Measurements from ENCODE around the gene RHBG. TPM values are rescaled to one million over a fixed set of nuclear protein-coding genes. Genes with fewer than 3 reads are reported as not detected.

RHBG gene
- total and polyA plus RNA-seq, 2 donors (not counting 1 experiment from before 2014, with no cell fraction given) = not detected

DNA sequence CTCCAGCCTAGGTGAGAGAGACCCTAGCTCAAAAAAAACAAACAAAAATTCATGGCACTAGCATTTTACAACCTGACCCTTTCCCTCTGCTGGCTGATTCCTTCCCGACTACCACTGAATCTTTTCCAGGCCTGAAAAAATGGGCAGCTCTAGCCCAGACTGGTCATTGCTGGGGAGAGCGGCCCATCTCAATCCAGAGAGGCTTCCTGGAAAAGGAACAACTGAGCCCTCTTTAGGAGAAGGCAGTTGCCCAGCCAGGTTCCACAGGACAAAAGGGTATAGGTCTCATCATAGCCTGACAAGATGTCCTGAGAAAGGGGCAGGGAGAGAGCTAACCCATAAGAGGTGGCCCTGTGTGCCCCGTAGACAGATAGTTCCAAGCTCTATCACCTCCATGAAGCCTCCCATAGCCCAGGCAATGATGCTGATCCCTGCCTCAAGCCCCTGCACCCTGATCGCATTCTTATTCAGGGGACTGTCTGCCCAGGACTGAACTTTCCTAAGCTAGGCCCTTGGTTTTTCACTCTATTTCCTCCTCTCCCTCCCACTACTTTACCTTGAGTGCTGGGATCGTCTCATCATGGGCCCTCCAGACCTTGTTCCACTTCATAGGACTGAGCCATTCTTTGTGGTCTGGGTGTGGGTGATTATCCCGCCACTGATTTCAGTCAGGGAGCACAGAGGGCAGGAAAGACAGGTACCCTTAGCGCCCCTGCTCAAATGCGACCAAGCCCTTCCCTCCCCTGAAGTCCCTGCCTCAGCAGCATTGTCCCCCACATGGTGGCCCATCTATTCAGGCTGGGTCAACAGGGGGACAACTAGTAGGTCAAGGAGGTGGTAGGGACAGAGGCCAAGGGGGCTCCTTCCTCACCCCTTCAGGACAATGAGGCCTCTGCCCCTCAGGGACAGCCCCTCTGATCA lies 18.2 kb downstream of the RHBG start:
- TF ChIP-seq, protein P1, sequence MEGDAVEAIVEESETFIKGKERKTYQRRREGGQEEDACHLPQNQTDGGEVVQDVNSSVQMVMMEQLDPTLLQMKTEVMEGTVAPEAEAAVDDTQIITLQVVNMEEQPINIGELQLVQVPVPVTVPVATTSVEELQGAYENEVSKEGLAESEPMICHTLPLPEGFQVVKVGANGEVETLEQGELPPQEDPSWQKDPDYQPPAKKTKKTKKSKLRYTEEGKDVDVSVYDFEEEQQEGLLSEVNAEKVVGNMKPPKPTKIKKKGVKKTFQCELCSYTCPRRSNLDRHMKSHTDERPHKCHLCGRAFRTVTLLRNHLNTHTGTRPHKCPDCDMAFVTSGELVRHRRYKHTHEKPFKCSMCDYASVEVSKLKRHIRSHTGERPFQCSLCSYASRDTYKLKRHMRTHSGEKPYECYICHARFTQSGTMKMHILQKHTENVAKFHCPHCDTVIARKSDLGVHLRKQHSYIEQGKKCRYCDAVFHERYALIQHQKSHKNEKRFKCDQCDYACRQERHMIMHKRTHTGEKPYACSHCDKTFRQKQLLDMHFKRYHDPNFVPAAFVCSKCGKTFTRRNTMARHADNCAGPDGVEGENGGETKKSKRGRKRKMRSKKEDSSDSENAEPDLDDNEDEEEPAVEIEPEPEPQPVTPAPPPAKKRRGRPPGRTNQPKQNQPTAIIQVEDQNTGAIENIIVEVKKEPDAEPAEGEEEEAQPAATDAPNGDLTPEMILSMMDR (IDR thresholded peaks at IDR 0.05) = no peak
- TF ChIP-seq EZH2 (IDR thresholded peaks at IDR 0.05; ENCODE audit: borderline replicate concordance, insufficient read depth, low read depth, low read length, poor library complexity, severe bottlenecking) = no peak
- intact Hi-C loops (cut with micrococcal nuclease) = no loop called here
- Histone ChIP-seq H3K27me3 (replicated peaks in 1 of 4; ENCODE audit: control extremely low read depth in 1 of 4, control insufficient read depth in 3 of 4, insufficient read depth in 4 of 4, low read length in 3 of 4) (peaks cover 0 to 53% (median 15%) of the 10 kb centered on the region in 4 experiments), H3K27ac (ENCODE audit: low read length in 2 of 2) (no peak overlapping the region), H2AFZ (ENCODE audit: insufficient read depth, low read depth, low read length, poor library complexity, severe bottlenecking) (no peak overlapping the region), H3K79me2 (ENCODE audit: control insufficient read depth, insufficient read depth, low read length) (no peaks in the 10 kb centered on the region), H3K4me2 (replicated peaks; ENCODE audit: low read depth, low read length, poor library complexity, severe bottlenecking) (no peak overlapping the region), H4K20me1 (ENCODE audit: control insufficient read depth, insufficient read depth, low read length, poor library complexity, severe bottlenecking) (no peaks in the 10 kb centered on the region), H3K4me1 (ENCODE audit: control insufficient read depth in 2 of 2, insufficient read depth in 2 of 2, low read length in 2 of 2) (peaks cover 4 to 19% of the 10 kb centered on the region in 2 donors), H3K9me3 (ENCODE audit: control extremely low read depth in 1 of 3, control insufficient read depth in 2 of 3, insufficient read depth in 1 of 3, low read length in 2 of 3) (peaks cover 0 to 3% (median 0%) of the 10 kb centered on the region in 3 donors), H3K4me3 (ENCODE audit: control extremely low read depth in 1 of 5, extremely low read depth in 1 of 5, insufficient read depth in 1 of 5, low read depth in 2 of 5, low read length in 4 of 5) (no peak overlapping the region), H3K9ac (ENCODE audit: low read length) (no peak overlapping the region), H3K36me3 (replicated peaks in 1 of 2; ENCODE audit: control extremely low read depth in 1 of 2, control insufficient read depth in 1 of 2, extremely low read depth in 1 of 2, insufficient read depth in 2 of 2, low read length in 1 of 2) (no peaks in the 10 kb centered on the region)
- ATAC-seq (ENCODE audit: low read depth) = no peak
- Mint-ChIP-seq H3K4me1 (peaks cover 8% of the 10 kb centered on the region), H3K27me3 (peaks cover 24% of the 10 kb centered on the region), H3K27ac (no peak overlapping the region), H3K9me3 (ENCODE audit: insufficient read depth) (no peaks in the 10 kb centered on the region), H3K4me3 (no peak overlapping the region)
- POLR2A ChIA-PET = no interaction called here
- DNase-seq = no peak
- CTCF ChIA-PET = interaction anchor here (0.9 to 12.5 kb wide), 24 partner anchors 8 to 240 kb away, joined by 3 to 445 read pairs (median 14); no protein-coding TSS in a partner anchor
- 95% methylated on average over 6 of the region's 8 CpGs for WGBS (ENCODE audit: insufficient coverage)

DNA sequence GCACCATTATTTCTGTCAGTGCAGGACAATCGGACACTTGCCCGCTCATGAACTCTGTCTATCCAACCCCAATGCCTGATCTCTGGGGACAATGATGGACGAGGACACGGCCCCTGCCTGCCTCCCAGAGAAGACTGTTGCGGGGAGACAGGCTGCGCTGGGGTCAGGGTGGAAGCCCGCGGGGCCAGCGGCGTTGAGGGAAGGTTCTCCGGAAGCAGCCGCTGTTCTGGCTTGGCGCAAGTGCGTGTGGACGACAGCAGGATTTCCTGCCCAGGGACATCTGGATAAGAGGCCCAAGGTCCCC lies 18.8 kb downstream of the RHBG start:
- no peak overlapping the region for H3K27ac Mint-ChIP-seq
- ChIA-PET POLR2A (no interaction called here), CTCF (interaction anchor here (0.9 to 12.5 kb wide), 9 partner anchors 9 to 223 kb away, joined by 3 to 445 read pairs (median 21); no protein-coding TSS in a partner anchor)
- H3K9ac ChIP-seq (ENCODE audit: low read length) = no peak overlapping the region
- H3K36me3 ChIP-seq (replicated peaks in 1 of 2; ENCODE audit: control extremely low read depth in 1 of 2, control insufficient read depth in 1 of 2, extremely low read depth in 1 of 2, insufficient read depth in 2 of 2, low read length in 1 of 2) = no peaks in the 10 kb centered on the region
- ATAC-seq (ENCODE audit: low read depth) (no peak), DNase-seq (no peak)
- 22% methylated on average over 15 of the region's 15 CpGs for WGBS (ENCODE audit: insufficient coverage)
- H3K4me2 ChIP-seq (replicated peaks; ENCODE audit: low read depth, low read length, poor library complexity, severe bottlenecking) = peak overlapping the region; percentile 40
- peaks cover 4 to 19% of the 10 kb centered on the region in 2 donors for H3K4me1 ChIP-seq (ENCODE audit: control insufficient read depth in 2 of 2, insufficient read depth in 2 of 2, low read length in 2 of 2)
- H3K4me1 Mint-ChIP-seq = peaks cover 8% of the 10 kb centered on the region
- H3K9me3 Mint-ChIP-seq (ENCODE audit: insufficient read depth) = no peaks in the 10 kb centered on the region
- peaks cover 0 to 53% (median 15%) of the 10 kb centered on the region in 4 experiments for H3K27me3 ChIP-seq (replicated peaks in 1 of 4; ENCODE audit: control extremely low read depth in 1 of 4, control insufficient read depth in 3 of 4, insufficient read depth in 4 of 4, low read length in 3 of 4)
- intact Hi-C loops (cut with micrococcal nuclease) = no loop called here
- H3K27me3 Mint-ChIP-seq = peaks cover 24% of the 10 kb centered on the region
- H3K4me3 Mint-ChIP-seq = no peak overlapping the region
- no peak overlapping the region for H3K4me3 ChIP-seq (ENCODE audit: control extremely low read depth in 1 of 5, extremely low read depth in 1 of 5, insufficient read depth in 1 of 5, low read depth in 2 of 5, low read length in 4 of 5)
- no peaks in the 10 kb centered on the region for H3K79me2 ChIP-seq (ENCODE audit: control insufficient read depth, insufficient read depth, low read length)
- H4K20me1 ChIP-seq (ENCODE audit: control insufficient read depth, insufficient read depth, low read length, poor library complexity, severe bottlenecking) = no peaks in the 10 kb centered on the region
- TF ChIP-seq, protein P1 (IDR thresholded peaks at IDR 0.05) = no peak
- peak; percentile 52 for TF ChIP-seq EZH2 (IDR thresholded peaks at IDR 0.05; ENCODE audit: borderline replicate concordance, insufficient read depth, low read depth, low read length, poor library complexity, severe bottlenecking)
- no peak overlapping the region for H3K27ac ChIP-seq (ENCODE audit: low read length in 2 of 2)
- peaks cover 0 to 3% (median 0%) of the 10 kb centered on the region in 3 donors for H3K9me3 ChIP-seq (ENCODE audit: control extremely low read depth in 1 of 3, control insufficient read depth in 2 of 3, insufficient read depth in 1 of 3, low read length in 2 of 3)
- H2AFZ ChIP-seq (ENCODE audit: insufficient read depth, low read depth, low read length, poor library complexity, severe bottlenecking) = no peak overlapping the region

All from B cell (primary cell).